ENCODE data around the gene KRTAP10-4.
"Not testable (repeated sequence)": the region's sequence is repeated elsewhere in the genome, so short reads cannot be mapped to it uniquely, and the experiment has no call there.

KRTAP10-4 gene, protein sequence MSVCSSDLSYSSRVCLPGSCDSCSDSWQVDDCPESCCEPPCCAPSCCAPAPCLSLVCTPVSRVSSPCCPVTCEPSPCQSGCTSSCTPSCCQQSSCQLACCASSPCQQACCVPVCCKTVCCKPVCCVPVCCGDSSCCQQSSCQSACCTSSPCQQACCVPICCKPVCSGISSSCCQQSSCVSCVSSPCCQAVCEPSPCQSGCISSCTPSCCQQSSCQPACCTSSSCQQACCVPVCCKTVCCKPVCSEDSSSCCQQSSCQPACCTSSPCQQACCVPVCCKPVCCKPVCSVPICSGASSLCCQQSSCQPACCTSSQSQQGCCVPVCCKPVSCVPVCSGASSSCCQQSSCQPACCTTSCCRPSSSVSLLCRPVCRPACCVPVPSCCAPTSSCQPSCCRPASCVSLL

DNA sequence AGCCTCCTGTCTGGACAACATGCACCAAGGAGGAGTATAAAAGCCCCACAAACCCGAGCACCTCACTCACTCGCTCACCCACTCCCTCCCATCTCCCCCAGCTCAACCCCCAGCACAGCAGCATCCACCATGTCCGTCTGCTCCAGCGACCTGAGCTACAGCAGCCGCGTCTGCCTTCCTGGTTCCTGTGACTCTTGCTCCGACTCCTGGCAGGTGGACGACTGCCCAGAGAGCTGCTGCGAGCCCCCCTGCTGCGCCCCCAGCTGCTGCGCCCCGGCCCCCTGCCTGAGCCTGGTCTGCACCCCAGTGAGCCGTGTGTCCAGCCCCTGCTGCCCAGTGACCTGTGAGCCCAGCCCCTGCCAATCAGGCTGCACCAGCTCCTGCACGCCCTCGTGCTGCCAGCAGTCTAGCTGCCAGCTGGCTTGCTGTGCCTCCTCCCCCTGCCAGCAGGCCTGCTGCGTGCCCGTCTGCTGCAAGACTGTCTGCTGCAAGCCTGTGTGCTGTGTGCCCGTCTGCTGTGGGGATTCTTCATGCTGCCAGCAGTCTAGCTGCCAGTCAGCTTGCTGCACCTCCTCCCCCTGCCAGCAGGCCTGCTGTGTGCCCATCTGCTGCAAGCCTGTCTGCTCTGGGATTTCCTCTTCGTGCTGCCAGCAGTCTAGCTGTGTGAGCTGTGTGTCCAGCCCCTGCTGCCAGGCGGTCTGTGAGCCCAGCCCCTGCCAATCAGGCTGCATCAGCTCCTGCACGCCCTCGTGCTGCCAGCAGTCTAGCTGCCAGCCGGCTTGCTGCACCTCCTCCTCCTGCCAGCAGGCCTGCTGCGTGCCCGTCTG, at the start of gene KRTAP10-4:
Gene KRTAP10-4 (plus strand): TSS at position 100 of the 827 bp plus-strand sequence. CDS start 30 bp downstream, at position 130.
- DNase-seq (ENCODE audit: low spot score): not testable (repeated sequence)

DNA sequence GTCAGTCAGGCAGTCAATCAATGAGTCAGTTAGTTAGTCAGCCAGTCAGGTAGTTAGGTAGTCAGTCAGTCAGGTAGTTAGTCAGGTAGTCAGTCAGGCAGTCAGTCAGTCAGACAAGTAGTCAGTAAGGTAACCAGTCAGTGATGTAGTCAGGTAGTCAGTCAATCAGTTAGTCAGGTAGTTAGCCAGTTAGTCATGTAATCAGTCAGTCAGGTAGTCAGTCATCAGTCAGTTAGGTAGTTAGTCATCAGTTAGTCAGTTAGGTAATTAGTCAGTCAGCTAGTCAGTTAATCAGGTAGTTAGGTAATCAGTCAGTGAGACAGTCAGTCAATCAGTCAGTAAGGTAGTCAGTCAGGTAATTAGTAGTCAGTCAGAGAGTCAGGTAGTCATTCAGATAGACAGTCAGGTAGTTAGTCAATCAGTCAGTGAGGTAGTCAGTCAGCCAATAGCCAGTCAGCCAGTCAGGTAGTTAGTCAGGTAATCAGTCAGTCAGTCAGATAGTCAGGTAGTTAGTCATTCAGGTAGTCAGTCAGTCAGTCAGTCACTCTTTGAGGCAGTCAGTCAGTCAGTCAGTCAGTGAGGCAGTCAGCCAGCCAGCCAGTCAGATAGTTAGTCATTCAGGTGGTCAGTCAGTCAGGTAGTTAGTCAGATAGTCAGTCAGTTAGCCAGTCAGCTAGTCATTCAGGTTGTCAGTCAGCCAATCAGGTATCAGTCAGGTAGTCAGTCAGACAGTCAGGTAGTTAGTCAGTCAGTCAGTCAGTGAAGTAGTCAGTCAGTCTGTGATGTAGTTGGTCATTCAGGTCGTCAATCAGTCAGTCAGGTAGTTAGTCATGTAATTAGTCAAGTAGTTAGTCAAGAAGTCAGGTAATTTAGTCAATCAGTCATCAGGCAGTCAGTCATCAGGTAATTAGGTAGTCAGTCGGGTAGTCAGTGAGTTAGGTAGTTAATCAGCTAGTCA, 48.8 kb upstream of the KRTAP10-4 start:
- DNase-seq (ENCODE audit: low spot score): no peak

DNA sequence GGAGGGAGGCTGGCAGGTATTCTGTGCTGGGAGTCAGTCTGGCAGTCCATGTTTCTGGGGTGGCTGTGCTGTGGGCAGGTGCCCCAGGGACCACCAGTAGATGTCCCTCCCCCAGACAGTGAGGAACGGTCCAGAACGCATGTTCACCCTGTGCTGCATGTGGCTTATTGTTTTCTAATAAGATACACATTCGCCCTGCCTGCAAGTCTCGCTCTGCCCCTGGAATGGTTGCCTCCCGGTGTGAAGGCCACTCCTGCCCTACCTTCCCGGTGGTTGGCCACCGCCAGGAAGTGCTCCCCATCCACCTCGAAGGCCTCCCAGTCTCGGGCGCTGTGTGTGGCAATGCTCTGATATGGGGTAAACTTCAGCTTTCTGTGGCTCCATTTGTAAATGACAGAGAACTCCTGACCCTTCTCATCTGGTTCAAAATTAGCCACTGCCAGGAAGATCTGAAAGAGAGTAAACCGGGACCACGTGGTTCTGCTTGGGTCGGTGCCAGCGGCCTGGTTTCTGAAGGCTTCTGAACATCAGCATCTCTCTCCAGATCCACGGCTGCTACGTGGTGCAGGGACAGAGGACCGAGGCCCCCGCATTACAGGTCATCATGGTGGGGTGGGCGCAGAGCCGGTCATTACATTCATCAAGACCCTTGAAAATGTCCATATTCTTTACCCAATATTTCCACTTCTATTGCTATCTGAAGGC, 48.0 kb upstream of the KRTAP10-4 start:
- DNase-seq (ENCODE audit: low spot score): no peak

DNA sequence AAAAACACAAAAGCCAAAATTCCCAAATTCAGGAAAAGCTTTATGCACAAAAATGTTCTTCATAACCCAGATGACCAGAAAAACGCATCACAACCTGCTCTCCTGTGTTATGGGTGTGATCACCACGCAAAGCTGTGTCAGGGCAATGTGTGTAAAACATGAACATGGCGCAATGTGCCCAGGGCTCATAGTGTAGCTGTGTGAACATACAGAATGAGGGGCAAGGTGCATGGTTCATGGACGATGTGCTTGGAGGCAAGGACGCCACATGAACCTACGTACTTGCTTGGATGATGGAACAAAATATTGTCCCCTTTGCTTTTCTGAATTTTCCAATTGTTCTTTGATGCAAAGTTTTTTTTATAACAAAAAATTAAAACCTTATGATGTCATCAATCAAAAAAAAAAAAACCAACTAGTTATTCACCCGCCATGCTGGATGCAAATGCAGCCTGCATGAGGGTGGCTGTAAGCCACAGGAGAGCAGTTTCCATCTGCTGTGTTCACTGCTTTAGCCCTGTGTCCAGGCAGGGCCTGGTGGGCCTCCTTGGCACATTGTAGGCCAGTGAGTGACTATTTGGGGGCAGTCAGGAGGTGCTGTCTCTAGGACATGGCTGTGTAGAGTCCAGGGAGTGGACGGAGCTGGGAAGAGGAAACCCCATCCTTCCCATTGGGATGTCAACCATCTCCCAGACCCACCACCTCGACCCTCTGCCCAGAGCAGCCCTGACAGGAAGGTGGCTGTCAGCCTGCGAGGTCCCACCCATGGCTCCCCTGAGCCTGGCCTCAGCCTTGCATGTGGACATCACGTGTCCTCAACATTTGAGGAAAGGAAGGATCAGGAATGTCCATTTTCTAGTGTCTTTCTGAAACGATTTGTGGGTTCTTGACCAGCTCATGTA, 47.2 kb upstream of the KRTAP10-4 start:
- no peak for DNase-seq (ENCODE audit: low spot score)

DNA sequence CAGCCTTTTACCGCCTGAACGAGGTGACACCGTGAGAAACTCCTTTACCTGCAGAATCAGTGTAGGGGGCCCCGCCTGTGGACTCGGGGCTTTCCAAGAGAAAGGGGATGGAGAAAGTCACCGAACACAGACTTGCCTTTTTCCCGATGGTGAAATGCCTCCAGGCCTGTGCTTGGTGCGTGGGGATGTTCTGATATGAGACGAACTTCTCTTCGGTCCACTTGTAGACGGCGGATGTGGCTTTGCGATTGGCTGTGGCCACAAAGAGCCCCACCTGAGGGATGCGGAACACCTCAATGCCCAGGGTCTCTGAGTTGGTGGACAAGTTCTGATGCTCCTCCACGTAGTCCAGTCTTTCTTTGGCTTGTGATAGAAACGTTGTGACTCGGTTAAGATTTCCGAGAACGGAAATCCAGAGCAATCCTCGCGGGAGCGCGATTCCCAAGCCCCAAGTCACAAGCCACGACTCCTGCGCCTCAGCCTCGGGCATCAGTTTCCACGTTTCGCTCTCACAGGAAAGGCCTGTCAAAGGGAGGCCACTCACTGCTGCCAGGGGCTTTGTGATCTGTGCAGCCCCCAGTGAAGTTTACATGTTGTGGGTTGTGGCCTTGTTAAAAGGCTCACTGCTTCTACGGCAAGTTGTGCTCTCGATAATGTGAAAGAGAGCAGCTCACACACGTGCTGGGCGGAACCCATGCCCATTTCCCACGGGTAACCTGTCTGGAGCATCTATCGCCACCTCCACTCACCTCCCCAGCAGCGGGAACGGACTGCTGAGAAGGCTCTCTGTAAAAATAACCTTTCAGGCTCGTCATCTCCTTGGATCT, 46.2 kb upstream of the KRTAP10-4 start:
- no peak for DNase-seq (ENCODE audit: low spot score)

DNA sequence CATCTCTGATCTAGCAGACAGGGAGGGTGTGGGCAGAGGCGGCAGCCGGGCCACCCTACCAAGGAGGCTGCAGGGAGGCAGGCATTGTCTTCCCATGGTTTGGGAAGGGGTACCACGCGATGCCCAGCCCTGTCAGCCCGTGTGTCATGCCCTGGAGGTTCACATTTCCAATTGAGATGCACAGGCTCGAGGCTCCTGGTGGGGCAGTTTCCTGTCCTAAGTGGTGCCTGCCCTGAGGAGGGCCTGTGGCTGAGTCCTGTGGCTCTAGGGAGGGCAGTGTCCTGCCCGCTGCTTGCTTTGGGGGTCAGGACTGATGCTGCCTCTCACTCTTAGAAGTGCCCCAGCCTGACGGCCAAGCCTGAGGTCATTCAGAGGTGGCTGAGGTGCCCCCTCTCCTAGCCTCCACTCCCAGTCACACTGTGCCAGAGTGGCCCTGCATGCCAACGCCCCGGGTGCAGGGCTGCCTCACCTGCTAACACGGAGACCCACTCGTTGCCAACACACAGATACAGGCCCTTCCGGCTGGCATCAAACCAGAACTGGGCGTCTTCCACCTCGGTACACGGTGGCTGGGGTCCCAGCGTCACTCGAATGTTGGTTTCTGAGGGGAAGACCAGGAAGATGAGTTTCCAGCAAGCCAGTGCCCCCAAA, 45.4 kb upstream of the KRTAP10-4 start:
- no peak for DNase-seq (ENCODE audit: low spot score)

DNA sequence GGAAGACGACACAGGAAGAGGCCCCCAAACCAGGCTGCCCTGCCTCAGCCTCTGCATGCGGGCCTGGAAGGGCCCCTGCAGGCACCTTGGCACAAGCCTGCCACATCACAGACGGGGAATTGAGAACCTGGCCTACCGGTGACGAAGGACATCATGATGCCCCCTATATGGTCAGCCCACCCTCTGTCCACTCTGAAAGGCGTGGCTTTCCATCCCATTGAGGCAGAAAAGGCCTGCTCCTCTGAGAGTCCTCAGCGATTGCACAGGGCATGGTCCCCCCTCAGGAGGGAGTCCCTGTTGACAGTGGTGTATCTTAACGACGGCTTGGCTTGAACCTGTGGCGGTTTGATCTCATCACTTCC, 44.9 kb upstream of the KRTAP10-4 start:
- DNase-seq (ENCODE audit: low spot score): no peak

DNA sequence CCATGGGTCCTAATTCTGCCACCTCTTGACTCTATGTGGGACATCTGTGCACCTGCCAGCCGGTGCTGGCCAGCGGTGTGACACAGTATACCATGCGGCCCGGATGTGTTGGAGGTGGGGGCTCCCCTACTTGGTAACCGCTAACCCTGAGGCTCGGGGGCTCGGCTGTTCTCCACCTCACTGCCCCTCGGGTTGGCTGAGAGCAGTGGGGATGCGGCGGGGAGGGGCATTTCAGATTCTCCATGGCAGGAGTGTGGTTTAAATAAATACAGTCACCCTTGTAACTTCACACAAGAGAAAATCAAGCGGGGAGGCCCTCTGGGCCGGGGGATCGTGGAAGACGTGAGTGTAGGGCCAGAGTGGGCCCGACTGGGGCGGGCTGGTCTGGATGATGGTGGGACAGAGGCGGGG, 44.5 kb upstream of the KRTAP10-4 start:
- no peak for DNase-seq (ENCODE audit: low spot score)

DNA sequence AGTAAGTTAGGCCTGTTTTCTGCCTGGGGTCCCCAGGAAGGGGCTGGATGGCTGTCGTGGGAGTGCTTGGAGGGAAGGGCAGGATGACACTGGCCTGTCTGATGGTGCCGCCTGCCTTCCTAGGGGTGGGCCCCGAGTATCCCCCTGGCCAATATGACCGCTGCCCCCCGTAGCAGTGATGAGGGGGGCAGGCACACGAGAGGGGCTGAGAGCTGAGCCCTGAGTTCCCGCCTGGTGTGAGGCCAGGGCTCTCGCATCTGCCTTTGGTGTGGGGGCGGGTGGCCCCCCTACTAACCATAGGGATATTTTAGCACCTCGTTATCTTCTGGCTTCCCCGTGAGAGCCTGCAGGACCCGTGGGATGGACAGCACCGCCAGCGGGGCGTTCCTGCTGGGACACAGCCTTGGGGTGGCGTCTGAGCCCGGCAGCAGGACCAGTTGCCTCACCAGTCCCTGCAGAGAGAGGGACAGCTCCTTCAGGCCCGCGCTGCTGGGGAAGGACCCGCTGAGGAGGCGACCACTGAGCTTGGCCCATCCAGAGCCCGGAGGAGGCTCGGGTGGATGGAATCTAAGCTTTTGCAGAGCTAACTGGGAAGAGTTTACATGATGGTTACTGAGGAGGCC, 43.9 kb upstream of the KRTAP10-4 start:
- no peak for DNase-seq (ENCODE audit: low spot score)

DNA sequence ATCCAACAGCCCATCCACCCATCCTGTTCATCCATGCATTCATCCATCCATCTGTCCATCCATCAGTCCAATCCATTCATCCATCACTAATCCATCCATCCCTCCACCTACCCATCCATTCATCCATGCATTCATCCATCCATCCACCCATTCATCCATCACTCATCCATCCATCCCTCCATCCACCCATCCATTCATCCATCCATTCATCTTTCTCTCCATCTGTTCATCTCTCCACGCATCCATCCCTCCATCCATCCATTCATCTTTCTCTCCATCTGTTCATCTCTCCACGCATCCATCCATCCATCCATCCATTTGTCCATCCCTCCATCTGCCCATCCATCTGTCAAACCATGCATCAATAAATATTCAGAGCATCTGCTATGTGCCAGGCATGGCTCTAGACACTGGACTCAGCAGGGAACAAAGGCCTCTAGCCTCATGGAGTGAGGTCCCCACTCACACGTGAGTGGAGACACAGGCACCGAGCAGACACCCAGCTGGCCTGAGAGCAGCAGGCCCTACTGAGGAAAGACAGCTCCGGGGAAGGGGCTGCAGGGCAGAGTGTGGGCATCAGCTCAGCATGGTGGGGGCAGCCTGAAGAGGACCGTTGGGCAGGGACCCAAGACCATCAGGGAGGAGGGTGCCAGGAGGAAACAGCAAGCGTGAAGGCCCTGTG, 43.2 kb upstream of the KRTAP10-4 start:
- DNase-seq (ENCODE audit: low spot score): no peak

DNA sequence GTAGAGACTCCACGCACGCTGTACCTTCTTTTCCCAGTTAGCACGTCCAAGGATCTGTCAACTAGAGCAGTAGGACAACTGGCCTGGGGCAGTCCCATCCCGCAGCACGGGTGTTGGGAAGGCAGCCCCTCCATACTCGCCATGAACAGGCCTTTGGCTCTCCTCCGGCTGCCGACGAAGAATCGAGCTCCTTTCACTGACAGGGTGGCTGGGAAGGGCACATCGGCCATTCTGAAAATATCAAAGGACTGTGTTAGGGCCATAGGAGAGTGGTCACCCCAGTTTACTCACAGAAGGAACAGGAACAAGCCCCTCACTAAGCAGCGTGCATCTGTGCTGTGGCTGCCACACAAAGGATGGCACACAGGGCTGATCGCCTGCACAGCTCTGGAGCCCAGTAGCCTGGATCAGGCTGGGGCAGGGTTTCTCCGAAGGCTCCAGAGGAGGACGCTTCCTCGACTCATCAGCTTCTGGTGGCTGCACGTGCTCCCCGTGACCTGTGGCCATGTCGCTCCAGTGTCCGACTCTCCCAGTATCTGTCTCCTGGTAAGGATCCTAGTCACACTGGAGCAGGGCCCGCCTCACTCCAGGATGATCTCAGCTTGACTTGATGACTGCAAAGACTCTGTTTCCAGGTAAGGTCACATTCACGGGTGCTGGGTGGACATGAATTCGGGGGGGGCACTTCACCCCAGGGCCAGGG, 42.5 kb upstream of the KRTAP10-4 start:
- DNase-seq (ENCODE audit: low spot score): no peak

DNA sequence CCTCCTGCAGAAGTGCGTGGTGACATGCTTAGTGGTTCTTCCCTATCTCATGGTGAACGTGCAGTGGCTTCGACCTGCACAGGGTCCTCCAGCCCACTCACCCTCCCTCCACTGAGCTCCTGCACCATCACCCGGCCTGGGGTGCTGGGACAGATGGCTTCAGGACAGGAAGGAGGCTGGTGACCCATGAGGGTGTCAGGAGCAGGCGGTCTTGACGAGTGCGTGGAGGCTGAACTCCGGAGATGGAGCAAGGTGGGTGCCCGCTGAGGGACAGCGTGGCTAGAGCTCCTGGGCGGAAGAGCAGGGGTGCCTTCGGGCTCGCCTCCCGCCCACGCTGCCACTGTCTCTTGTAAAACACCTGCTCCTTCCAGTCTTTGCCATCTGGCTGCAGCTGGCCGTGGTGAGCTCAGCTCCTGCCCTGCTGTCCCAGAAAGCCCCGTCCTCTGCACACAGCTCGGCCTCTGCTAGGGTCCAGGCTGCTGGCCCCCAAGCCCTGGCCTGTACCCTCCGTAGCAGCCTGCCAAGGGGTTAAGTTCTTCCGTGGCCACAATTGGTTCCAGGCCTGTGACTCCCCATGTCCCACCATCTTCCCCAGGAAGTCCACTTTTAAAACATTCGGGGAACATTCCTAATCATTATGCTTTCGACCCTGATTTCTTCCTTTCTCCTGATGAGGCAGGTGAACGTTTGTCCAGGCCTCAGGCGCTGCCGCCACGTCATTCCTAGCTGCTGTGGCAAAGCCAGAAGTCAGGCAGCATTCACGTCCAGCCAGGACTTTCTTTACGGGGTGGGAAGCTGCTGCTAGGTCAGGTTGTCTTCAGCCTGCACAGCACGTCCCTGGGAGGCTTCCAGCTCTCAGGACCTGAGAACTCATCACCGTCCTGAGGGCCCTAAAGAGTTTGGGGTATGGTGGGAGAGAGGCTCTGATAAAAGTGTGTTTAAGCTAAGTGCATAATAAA, 41.6 kb upstream of the KRTAP10-4 start:
- no peak for DNase-seq (ENCODE audit: low spot score)

DNA sequence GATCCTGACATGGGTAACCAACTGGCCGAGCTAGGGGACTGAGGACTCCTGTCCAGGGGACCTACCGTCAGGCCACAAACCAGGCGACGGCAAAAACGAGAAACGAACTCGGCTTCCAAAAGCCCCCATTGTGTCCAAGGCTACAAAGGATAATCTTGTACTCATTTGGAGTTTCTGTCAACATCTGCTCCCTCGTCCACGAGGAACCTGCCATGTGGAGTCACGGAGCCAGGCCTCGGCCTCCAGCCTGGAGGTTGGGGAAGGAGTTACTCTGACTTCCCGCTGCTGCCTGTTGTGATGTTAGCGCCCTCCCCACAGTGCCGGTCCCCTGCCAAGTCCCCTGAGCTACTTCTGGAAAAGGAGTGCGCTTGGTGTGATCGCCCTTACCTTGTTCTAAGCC, 40.8 kb upstream of the KRTAP10-4 start:
- DNase-seq (ENCODE audit: low spot score): no peak

DNA sequence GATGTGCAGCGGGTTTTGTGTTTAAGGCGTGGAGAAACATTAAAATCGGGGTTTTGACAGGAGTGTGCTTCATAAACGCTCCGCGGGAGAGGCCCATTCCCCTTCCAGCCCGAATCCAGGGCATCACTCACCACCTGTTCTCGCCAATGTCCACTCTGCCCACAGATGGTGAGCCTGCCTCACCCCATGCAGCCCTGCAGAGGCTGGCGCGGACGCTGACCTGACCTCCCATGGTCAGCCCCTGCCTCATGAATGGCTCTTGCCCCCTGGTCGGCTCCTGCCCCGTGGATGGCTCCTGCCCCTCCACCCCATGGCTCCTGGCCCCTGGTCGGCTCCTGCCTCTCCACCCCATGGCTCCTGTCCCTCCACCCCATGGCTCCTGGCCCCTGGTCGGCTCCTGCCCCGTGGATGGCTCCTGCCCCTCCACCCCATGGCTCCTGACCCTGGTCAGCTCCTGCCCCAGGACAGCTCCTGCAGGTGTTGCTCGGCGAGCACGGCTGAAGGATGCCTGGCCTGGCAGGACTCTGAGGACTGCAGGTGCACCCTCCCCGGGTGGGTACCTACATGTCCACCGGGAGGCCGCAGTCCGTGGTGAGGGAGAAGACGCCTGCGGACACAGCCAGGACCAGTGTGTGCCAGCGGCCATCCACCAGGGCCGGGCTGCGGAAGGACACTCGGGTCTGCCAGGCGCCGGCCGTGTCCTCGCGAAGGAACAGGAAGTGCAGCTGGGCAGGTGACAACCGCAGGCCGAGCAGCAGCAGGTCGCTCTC, 40.2 kb upstream of the KRTAP10-4 start:
- DNase-seq (ENCODE audit: low spot score): no peak

DNA sequence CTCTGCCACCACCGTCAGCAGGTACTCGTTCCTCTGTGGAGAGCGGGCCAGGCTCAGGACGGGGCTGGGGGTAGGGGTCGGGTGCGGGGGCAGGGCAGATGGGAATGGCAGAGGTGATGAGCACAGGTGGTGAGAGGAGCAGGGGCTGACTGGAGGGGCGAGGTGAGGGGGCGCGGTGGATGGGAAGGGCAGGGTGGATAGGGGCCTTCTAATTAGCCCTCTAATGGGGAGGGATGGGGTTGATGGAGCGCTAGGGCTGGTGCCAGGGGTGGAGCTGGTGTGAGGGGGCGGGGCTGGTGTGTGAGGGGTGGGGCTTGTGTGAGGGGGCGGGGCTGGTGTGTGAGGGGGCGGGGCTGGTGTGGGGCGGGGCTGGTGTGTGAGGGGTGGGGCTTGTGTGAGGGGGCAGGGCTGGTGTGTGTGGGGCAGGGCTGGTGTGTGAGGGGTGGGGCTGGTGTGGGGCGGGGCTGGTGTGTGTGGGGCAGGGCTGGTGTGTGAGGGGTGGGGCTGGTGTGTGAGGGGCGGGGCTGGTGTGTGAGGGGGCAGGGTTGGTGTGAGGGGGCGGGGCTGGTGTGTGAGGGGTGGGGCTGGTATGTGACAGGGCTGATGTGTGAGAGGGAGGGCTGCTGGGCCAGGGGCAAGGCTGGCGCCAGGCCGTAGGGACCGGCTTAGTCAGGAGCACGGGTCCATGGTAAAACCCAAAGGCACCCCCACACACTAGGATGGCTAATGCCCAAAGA, 39.5 kb upstream of the KRTAP10-4 start:
- no peak for DNase-seq (ENCODE audit: low spot score)
